BJ (cell line): ENCODE results near the gene CAMK1. TPM values are rescaled to one million over a fixed set of nuclear protein-coding genes. Genes with fewer than 3 reads are reported as not detected.

Source experiments
- CTCF ChIA-PET: fragments of 350-600 bp; formaldehyde crosslinking; extraction: SDS; loops from one replicate; lab custom pipeline; 2021; ENCODE audit warnings: antibody characterized with exemption, inconsistent platforms; lab: Yijun Ruan, JAX
- POLR2A ChIA-PET: fragments of 300-600 bp; sonication (Branson Sonifier 250); formaldehyde crosslinking; extraction: SDS; loops from one replicate; lab custom pipeline; 2021; ENCODE audit warnings: antibody characterized with exemption; lab: Charles Lee
- DNase-seq: peaks from one replicate; pipeline ENCODE4 v3.0.0-alpha.2; 2011; ENCODE audit warnings: low read depth
- H3K27me3 ChIP-seq: 2 replicates; pipeline ENCODE4 v1.6.0; 2011; ENCODE audit warnings: low read length; ENCODE audit not compliant: control insufficient read depth, insufficient read depth
- H3K36me3 ChIP-seq: 2 replicates; pipeline ENCODE4 v1.5.1; 2011; ENCODE audit warnings: low read length; ENCODE audit not compliant: control insufficient read depth, insufficient read depth
- H3K4me3 ChIP-seq: 2 replicates; pipeline ENCODE4 v1.5.1; 2011; ENCODE audit warnings: low read depth, mild to moderate bottlenecking, control low read depth, low read length
- CTCF ChIP-seq: IDR thresholded peaks from 2 replicates; pipeline ENCODE4 v1.5.1; 2011; ENCODE audit warnings: low read depth, mild to moderate bottlenecking, control low read depth, inconsistent platforms, low read length, moderate library complexity; ENCODE audit not compliant: insufficient read depth
- polyA plus RNA-seq: library from polyadenylated mRNA; depleted of rRNA; stranded (reverse); fragments of >200 nt; gene quantifications from 2 replicates; pipeline ENCODE4 v1.2.3, GENCODE V29; 2011

The CAMK1 gene
- polyA plus RNA-seq, 1 experiment = 32.6 TPM

GRCh38 chr3:9767418-9767817 lies 2.3 kb downstream of the CAMK1 start:
- Histone ChIP-seq H3K4me3 (no peak overlapping the region), H3K36me3 (peaks cover 6% of the 10 kb centered on the region), H3K27me3 (no peaks in the 10 kb centered on the region)
- no peak for TF ChIP-seq CTCF
- POLR2A ChIA-PET = no interaction called here
- CTCF ChIA-PET = no interaction called here
- no peak for DNase-seq

GRCh38 chr3:9765865-9766264 lies 3.9 kb downstream of the CAMK1 start:
- POLR2A ChIA-PET = no interaction called here
- Histone ChIP-seq H3K27me3 (no peaks in the 10 kb centered on the region), H3K36me3 (peaks cover 8% of the 10 kb centered on the region), H3K4me3 (no peak overlapping the region)
- CTCF ChIA-PET = no interaction called here
- no peak for DNase-seq
- no peak for TF ChIP-seq CTCF

- no peak overlapping the region for H3K4me3 ChIP-seq
- ChIA-PET CTCF (interaction anchor here (1.2 kb wide), 1 partner anchor 13 kb away, joined by 5 read pairs; the partner anchor contains the start of gene OGG1), POLR2A (no interaction called here)
- peaks cover 17% of the 10 kb centered on the region for H3K36me3 ChIP-seq
- no peak for DNase-seq
- H3K27me3 ChIP-seq = no peaks in the 10 kb centered on the region
- TF ChIP-seq CTCF = no peak
Observed at GRCh38 chr3:9762871-9763270, 6.9 kb downstream of the CAMK1 start.

GRCh38 chr3:9761919-9762318 lies 7.8 kb downstream of the CAMK1 start:
- ChIA-PET POLR2A (no interaction called here), CTCF (no interaction called here)
- DNase-seq = no peak

GRCh38 chr3:9760779-9761505 lies 8.8 kb downstream of the CAMK1 start:
- H3K4me3 ChIP-seq = no peak overlapping the region
- ChIA-PET CTCF (no interaction called here), POLR2A (interaction anchor here (0.7 kb wide), 1 partner anchor 9 kb away, joined by 8 read pairs; the partner anchor contains the start of gene CAMK1)
- DNase-seq = no peak
- H3K27me3 ChIP-seq = no peaks in the 10 kb centered on the region
- no peak for TF ChIP-seq CTCF
- peaks cover 25% of the 10 kb centered on the region for H3K36me3 ChIP-seq

More at GRCh38 chr3:9761919-9762318, 7.8 kb downstream of the CAMK1 start:
- Histone ChIP-seq H3K4me3 (no peak overlapping the region), H3K36me3 (peaks cover 22% of the 10 kb centered on the region), H3K27me3 (no peaks in the 10 kb centered on the region)
- no peak for TF ChIP-seq CTCF
